ENCODE data around the gene SMCR8. TPM values are rescaled to one million over a fixed set of nuclear protein-coding genes. Genes with fewer than 3 reads are reported as not detected.

SMCR8 gene
- polyA plus RNA-seq, 1 of the 3 experiments (the other 2 are of a cell fraction) = 5.6 TPM

DNA sequence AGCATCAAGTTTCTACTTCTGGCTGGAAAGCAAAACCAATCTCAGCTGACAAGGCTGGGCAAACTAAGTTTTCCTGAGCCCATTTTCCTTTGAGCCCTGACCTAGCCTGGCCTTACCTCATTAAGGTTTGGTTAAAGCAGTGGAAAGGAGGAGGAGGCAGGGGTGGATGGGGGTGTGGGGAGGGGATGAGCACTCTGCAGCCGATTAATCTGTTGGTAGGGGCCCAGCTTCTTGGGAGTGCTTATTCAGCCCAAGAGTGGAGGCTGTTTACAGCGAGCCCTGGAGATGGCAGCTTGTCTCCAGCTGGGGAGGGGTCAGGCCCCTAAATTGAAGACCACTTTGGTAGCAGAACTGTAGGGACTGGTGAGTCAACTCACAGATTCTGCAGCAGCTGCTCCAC is 12.0 kb downstream of the SMCR8 start:
- TF ChIP-seq RAD21 (IDR thresholded peaks at IDR 0.05; ENCODE audit: low read length) = no peak
- no peak for TF ChIP-seq GATA2 (CRISPR knock-in tag; IDR thresholded peaks at IDR 0.05)
- TF ChIP-seq, protein P1, sequence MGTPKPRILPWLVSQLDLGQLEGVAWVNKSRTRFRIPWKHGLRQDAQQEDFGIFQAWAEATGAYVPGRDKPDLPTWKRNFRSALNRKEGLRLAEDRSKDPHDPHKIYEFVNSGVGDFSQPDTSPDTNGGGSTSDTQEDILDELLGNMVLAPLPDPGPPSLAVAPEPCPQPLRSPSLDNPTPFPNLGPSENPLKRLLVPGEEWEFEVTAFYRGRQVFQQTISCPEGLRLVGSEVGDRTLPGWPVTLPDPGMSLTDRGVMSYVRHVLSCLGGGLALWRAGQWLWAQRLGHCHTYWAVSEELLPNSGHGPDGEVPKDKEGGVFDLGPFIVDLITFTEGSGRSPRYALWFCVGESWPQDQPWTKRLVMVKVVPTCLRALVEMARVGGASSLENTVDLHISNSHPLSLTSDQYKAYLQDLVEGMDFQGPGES (IDR thresholded peaks at IDR 0.05; ENCODE audit: low read depth, low read length) = no peak
- TF ChIP-seq FOSL2 (IDR thresholded peaks at IDR 0.05; ENCODE audit: borderline replicate concordance, low read depth) = no peak
- TF ChIP-seq, protein P2, sequence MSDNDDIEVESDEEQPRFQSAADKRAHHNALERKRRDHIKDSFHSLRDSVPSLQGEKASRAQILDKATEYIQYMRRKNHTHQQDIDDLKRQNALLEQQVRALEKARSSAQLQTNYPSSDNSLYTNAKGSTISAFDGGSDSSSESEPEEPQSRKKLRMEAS (IDR thresholded peaks at IDR 0.05; ENCODE audit: low read depth) = no peak
- no peak for TF ChIP-seq FOXJ3 (CRISPR knock-in tag; IDR thresholded peaks at IDR 0.05)
- no peak for TF ChIP-seq NRF1 (IDR thresholded peaks at IDR 0.05; ENCODE audit: low read depth, low read length)
- TF ChIP-seq CHD2 (IDR thresholded peaks at IDR 0.05; ENCODE audit: low read length, partially characterized antibody) = no peak
- no peak for TF ChIP-seq YY1 (IDR thresholded peaks at IDR 0.05; ENCODE audit: low read depth)
- ChIA-PET CTCF (no interaction called here), POLR2A (no interaction called here)
- no peak overlapping the region for H3K4me2 ChIP-seq
- no peak overlapping the region for H3K4me3 ChIP-seq (ENCODE audit: low read depth in 2 of 2, low read length in 1 of 2)
- no peak for DNase-seq
- H2AFZ ChIP-seq (ENCODE audit: low read depth) = no peak overlapping the region
- no peaks in the 10 kb centered on the region for H3K9me3 ChIP-seq
- peaks cover 15% of the 10 kb centered on the region for H3K79me2 ChIP-seq (ENCODE audit: insufficient read depth)
- H3K9ac ChIP-seq = no peak overlapping the region
- H3K27ac ChIP-seq (ENCODE audit: low read depth in 2 of 2, low read length in 1 of 2) = no peak overlapping the region
- 0 out of 2 replicates have a peak, but pooled peaks cover 5% of the 10 kb centered on the region for H4K20me1 ChIP-seq (ENCODE audit: insufficient read depth)
- H3F3A ChIP-seq (replicated peaks; ENCODE audit: insufficient read depth) = no peaks in the 10 kb centered on the region
- H3K27me3 ChIP-seq (ENCODE audit: insufficient read depth) = no peaks in the 10 kb centered on the region
- H3K4me1 ChIP-seq (ENCODE audit: control insufficient read depth in 1 of 2, insufficient read depth in 2 of 2, low read depth in 1 of 2, low read length in 1 of 2) = no peaks in the 10 kb centered on the region
- no peaks in the 10 kb centered on the region for H3K9me2 ChIP-seq
- H3K36me3 ChIP-seq (replicated peaks in 1 of 2; ENCODE audit: control insufficient read depth in 1 of 2, insufficient read depth in 2 of 2, low read length in 1 of 2) = peaks cover 12 to 69% of the 10 kb centered on the region in 2 experiments
- 80% methylated on average over 2 of the region's 2 CpGs for WGBS (ENCODE audit: low lambda C conversion rate)

DNA sequence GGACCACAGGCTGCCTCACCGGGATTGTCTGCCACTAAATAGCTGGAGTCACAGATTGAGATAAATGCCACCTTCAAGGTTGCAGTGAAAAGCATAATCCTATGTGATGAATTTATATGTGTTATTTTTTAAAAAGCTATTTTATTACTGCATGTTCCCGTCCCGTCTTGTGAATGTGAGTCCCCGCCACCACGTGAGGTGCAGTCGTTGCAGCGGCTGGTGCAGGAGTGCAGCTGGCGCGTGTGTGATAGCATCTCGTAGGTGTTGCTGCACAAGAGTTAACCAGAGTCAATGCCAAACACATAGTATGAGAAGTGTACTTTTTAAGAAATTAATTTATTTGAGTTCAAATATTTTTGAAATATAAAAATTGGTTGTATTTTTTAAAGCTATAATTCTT is 12.5 kb downstream of the SMCR8 start:
- Histone ChIP-seq H3K9ac (no peak overlapping the region), H3K27ac (ENCODE audit: low read depth in 2 of 2, low read length in 1 of 2) (no peak overlapping the region), H2AFZ (ENCODE audit: low read depth) (no peak overlapping the region), H3K36me3 (replicated peaks in 1 of 2; ENCODE audit: control insufficient read depth in 1 of 2, insufficient read depth in 2 of 2, low read length in 1 of 2) (peaks cover 12 to 70% of the 10 kb centered on the region in 2 experiments), H3K9me2 (no peaks in the 10 kb centered on the region), H3K4me2 (no peak overlapping the region), H3K4me3 (ENCODE audit: low read depth in 2 of 2, low read length in 1 of 2) (no peak overlapping the region), H3K9me3 (no peaks in the 10 kb centered on the region), H3K79me2 (ENCODE audit: insufficient read depth) (peaks cover 13% of the 10 kb centered on the region), H3K27me3 (ENCODE audit: insufficient read depth) (no peaks in the 10 kb centered on the region), H4K20me1 (ENCODE audit: insufficient read depth) (0 out of 2 replicates have a peak, but pooled peaks cover 5% of the 10 kb centered on the region), H3F3A (replicated peaks; ENCODE audit: insufficient read depth) (no peaks in the 10 kb centered on the region), H3K4me1 (ENCODE audit: control insufficient read depth in 1 of 2, insufficient read depth in 2 of 2, low read depth in 1 of 2, low read length in 1 of 2) (no peaks in the 10 kb centered on the region)
- no peak for TF ChIP-seq TEAD4 (IDR thresholded peaks at IDR 0.05; ENCODE audit: borderline replicate concordance, insufficient read depth)
- TF ChIP-seq, protein P3, sequence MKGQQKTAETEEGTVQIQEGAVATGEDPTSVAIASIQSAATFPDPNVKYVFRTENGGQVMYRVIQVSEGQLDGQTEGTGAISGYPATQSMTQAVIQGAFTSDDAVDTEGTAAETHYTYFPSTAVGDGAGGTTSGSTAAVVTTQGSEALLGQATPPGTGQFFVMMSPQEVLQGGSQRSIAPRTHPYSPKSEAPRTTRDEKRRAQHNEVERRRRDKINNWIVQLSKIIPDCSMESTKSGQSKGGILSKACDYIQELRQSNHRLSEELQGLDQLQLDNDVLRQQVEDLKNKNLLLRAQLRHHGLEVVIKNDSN (IDR thresholded peaks at IDR 0.05; ENCODE audit: borderline replicate concordance, low read depth) = no peak
- TF ChIP-seq, protein P4, sequence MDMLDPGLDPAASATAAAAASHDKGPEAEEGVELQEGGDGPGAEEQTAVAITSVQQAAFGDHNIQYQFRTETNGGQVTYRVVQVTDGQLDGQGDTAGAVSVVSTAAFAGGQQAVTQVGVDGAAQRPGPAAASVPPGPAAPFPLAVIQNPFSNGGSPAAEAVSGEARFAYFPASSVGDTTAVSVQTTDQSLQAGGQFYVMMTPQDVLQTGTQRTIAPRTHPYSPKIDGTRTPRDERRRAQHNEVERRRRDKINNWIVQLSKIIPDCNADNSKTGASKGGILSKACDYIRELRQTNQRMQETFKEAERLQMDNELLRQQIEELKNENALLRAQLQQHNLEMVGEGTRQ (IDR thresholded peaks at IDR 0.05; ENCODE audit: borderline replicate concordance, low read depth, low read length) = no peak
- no peak for TF ChIP-seq SIN3A (IDR thresholded peaks at IDR 0.05; ENCODE audit: borderline replicate concordance, low read depth, low read length)
- no peak for TF ChIP-seq RXRA (IDR thresholded peaks at IDR 0.05; ENCODE audit: borderline replicate concordance, low read depth)
- TF ChIP-seq GATA2 (CRISPR knock-in tag; IDR thresholded peaks at IDR 0.05) = no peak
- no peak for TF ChIP-seq MXI1 (IDR thresholded peaks at IDR 0.05; ENCODE audit: low read depth, low read length)
- TF ChIP-seq FOXJ3 (CRISPR knock-in tag; IDR thresholded peaks at IDR 0.05) = no peak
- TF ChIP-seq GABPA (IDR thresholded peaks at IDR 0.05; ENCODE audit: low read depth) = no peak
- no peak for TF ChIP-seq ELF1 (IDR thresholded peaks at IDR 0.05)
- TF ChIP-seq POLR2AphosphoS5 (IDR thresholded peaks at IDR 0.05; ENCODE audit: low read depth, low read length) = no peak
- no peak for TF ChIP-seq FOSL2 (IDR thresholded peaks at IDR 0.05; ENCODE audit: borderline replicate concordance, low read depth)
- TF ChIP-seq SMC3 (IDR thresholded peaks at IDR 0.05; ENCODE audit: low read depth, low read length) = no peak
- no peak for TF ChIP-seq TCF12 (IDR thresholded peaks at IDR 0.05)
- no peak for TF ChIP-seq EP300 (IDR thresholded peaks at IDR 0.05; ENCODE audit: borderline replicate concordance in 1 of 2, low read depth in 1 of 2, low read length in 1 of 2)
- TF ChIP-seq RAD21 (IDR thresholded peaks at IDR 0.05; ENCODE audit: low read length) = no peak
- no peak for TF ChIP-seq FOXM1 (IDR thresholded peaks at IDR 0.05; ENCODE audit: low read depth)
- TF ChIP-seq, protein P2 (IDR thresholded peaks at IDR 0.05; ENCODE audit: low read depth) = no peak
- DNase-seq = no peak
- CTCF ChIA-PET = no interaction called here
- POLR2A ChIA-PET = no interaction called here
- WGBS (ENCODE audit: low lambda C conversion rate) = 92% methylated on average over 10 of the region's 10 CpGs

Data from SK-N-SH (cell line).